Measurements from ENCODE around the gene KLRD1.
A peak's percentile ranks its signal among the peaks of the same experiment; 100 is the strongest.

The KLRD1 gene

DNA sequence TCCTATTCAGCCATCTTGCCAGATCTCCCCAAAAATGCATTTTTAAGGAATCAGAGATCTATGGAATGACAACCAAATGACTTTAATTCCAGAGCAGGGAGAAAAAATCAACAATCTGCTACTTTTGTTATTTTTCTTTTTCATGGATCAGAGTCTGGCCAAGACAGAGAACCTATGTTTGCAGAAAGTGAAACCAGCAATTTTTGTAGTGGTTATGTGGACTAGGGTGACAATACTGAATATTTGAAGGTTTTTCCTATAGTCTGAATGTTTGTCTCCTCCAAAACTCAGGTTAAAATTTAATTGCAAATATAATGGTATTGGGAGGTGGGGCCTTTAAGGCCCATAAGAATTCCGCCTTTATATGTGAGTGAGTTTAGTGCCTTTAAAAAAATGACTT lies 51.3 kb downstream of the KLRD1 start:
- H3K36me3 ChIP-seq (ENCODE audit: insufficient read depth, insufficient read length, low read length) = no peaks in the 10 kb centered on the region
- H3K4me1 ChIP-seq (ENCODE audit: insufficient read depth, insufficient read length) = peaks cover 12% of the 10 kb centered on the region
- no peak for TF ChIP-seq YY1 (IDR thresholded peaks at IDR 0.05; ENCODE audit: insufficient read depth, insufficient read length)
- TF ChIP-seq SUZ12 (IDR thresholded peaks at IDR 0.05; ENCODE audit: extremely low read depth, insufficient read depth, insufficient read length) = no peak
- TF ChIP-seq ZNF274 (IDR thresholded peaks at IDR 0.05; ENCODE audit: low read depth, low read length) = no peak
- DNase-seq (ENCODE audit: low read depth, low spot score) = no peak
- H3K4me3 ChIP-seq (ENCODE audit: insufficient read length, low read depth) = no peak overlapping the region
- no peaks in the 10 kb centered on the region for H3K27me3 ChIP-seq (ENCODE audit: insufficient read depth, insufficient read length)
- H3K9me3 ChIP-seq (ENCODE audit: insufficient read depth, low read length) = peaks cover 29% of the 10 kb centered on the region; the same call in 1 of the 2 replicates
- H3K9ac ChIP-seq (ENCODE audit: insufficient read length, low read depth) = no peak overlapping the region

DNA sequence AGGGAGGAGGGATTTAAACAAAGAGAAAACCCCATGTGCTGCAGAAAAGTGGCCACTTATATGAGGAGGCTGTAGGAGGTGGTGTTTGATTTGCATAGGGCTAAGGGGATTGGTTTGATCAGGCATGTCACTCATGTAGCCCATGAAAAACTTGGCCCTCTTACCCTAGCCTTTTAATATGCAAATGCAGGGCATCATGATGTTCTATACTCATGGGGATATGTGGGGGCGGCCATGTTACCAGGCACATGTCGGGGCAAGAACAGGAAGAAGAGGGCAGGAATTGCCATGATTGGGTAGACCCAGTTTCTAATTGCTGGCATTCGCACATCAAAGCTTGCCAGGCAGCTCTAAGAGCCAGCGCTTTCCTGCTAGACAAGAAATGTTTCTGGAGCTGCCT lies 53.4 kb downstream of the KLRD1 start:
- TF ChIP-seq SUZ12 (IDR thresholded peaks at IDR 0.05; ENCODE audit: extremely low read depth, insufficient read depth, insufficient read length) (no peak), ZNF274 (IDR thresholded peaks at IDR 0.05; ENCODE audit: low read depth, low read length) (no peak), YY1 (IDR thresholded peaks at IDR 0.05; ENCODE audit: insufficient read depth, insufficient read length) (peak; percentile 60)
- H3K9ac ChIP-seq (ENCODE audit: insufficient read length, low read depth) = no peak overlapping the region
- peaks cover 29% of the 10 kb centered on the region; the same call in 1 of the 2 replicates for H3K9me3 ChIP-seq (ENCODE audit: insufficient read depth, low read length)
- no peak overlapping the region for H3K4me3 ChIP-seq (ENCODE audit: insufficient read length, low read depth)
- H3K27me3 ChIP-seq (ENCODE audit: insufficient read depth, insufficient read length) = no peaks in the 10 kb centered on the region
- H3K4me1 ChIP-seq (ENCODE audit: insufficient read depth, insufficient read length) = peaks cover 20% of the 10 kb centered on the region
- H3K36me3 ChIP-seq (ENCODE audit: insufficient read depth, insufficient read length, low read length) = no peaks in the 10 kb centered on the region
- peak; percentile 86 for DNase-seq (ENCODE audit: low read depth, low spot score)

DNA sequence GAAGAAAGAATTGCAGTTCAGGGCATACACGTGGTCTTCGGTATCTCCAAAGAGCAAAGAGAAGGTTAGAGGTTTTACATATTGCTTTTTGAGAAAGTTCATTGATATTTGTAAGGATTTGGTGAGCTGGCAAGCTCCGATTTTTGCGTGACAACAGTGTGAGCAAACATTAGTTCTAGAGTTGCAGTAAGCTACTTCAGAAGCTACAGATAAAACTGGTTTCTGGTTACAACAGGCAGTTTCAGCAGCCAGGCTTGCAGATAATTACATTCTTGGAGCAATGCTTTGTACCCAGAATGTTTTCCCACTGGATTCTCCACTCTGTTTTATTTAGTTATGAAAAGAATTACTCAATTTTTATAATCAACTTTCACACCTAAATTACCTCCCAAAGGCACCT lies 54.0 kb downstream of the KLRD1 start:
- Histone ChIP-seq H3K4me1 (ENCODE audit: insufficient read depth, insufficient read length) (peaks cover 20% of the 10 kb centered on the region), H3K4me3 (ENCODE audit: insufficient read length, low read depth) (no peak overlapping the region), H3K9me3 (ENCODE audit: insufficient read depth, low read length) (peaks cover 29% of the 10 kb centered on the region; the same call in 1 of the 2 replicates), H3K36me3 (ENCODE audit: insufficient read depth, insufficient read length, low read length) (no peaks in the 10 kb centered on the region), H3K9ac (ENCODE audit: insufficient read length, low read depth) (no peak overlapping the region), H3K27me3 (ENCODE audit: insufficient read depth, insufficient read length) (no peaks in the 10 kb centered on the region)
- no peak for TF ChIP-seq SUZ12 (IDR thresholded peaks at IDR 0.05; ENCODE audit: extremely low read depth, insufficient read depth, insufficient read length)
- TF ChIP-seq ZNF274 (IDR thresholded peaks at IDR 0.05; ENCODE audit: low read depth, low read length) = no peak
- no peak for DNase-seq (ENCODE audit: low read depth, low spot score)

DNA sequence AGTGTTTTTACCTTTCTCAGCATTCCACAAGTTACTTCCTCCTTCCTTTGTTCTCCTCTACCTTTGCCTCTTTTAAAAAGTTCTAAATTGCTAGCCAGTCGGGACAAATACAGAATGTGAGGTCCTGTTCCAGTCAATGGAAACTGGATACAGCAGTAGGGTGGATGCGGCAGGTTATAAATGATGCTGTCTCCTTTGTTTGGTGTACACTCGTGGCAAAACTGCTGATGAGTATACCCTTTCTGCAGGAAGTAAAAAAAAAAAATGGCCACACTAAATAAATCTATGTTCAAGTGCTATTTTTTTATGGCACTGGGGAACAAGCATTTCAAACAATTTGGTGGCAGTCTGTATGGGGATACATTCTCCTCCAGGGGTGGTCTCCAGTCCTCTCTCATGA lies 54.7 kb downstream of the KLRD1 start:
- Histone ChIP-seq H3K9me3 (ENCODE audit: insufficient read depth, low read length) (peaks cover 34% of the 10 kb centered on the region; the same call in 1 of the 2 replicates), H3K27me3 (ENCODE audit: insufficient read depth, insufficient read length) (no peaks in the 10 kb centered on the region), H3K9ac (ENCODE audit: insufficient read length, low read depth) (peak overlapping the region; percentile 17), H3K4me1 (ENCODE audit: insufficient read depth, insufficient read length) (peaks cover 20% of the 10 kb centered on the region), H3K4me3 (ENCODE audit: insufficient read length, low read depth) (no peak overlapping the region), H3K36me3 (ENCODE audit: insufficient read depth, insufficient read length, low read length) (no peaks in the 10 kb centered on the region)
- no peak for TF ChIP-seq SUZ12 (IDR thresholded peaks at IDR 0.05; ENCODE audit: extremely low read depth, insufficient read depth, insufficient read length)
- TF ChIP-seq ZNF274 (IDR thresholded peaks at IDR 0.05; ENCODE audit: low read depth, low read length) = no peak
- no peak for TF ChIP-seq YY1 (IDR thresholded peaks at IDR 0.05; ENCODE audit: insufficient read depth, insufficient read length)
- DNase-seq (ENCODE audit: low read depth, low spot score) = no peak

DNA sequence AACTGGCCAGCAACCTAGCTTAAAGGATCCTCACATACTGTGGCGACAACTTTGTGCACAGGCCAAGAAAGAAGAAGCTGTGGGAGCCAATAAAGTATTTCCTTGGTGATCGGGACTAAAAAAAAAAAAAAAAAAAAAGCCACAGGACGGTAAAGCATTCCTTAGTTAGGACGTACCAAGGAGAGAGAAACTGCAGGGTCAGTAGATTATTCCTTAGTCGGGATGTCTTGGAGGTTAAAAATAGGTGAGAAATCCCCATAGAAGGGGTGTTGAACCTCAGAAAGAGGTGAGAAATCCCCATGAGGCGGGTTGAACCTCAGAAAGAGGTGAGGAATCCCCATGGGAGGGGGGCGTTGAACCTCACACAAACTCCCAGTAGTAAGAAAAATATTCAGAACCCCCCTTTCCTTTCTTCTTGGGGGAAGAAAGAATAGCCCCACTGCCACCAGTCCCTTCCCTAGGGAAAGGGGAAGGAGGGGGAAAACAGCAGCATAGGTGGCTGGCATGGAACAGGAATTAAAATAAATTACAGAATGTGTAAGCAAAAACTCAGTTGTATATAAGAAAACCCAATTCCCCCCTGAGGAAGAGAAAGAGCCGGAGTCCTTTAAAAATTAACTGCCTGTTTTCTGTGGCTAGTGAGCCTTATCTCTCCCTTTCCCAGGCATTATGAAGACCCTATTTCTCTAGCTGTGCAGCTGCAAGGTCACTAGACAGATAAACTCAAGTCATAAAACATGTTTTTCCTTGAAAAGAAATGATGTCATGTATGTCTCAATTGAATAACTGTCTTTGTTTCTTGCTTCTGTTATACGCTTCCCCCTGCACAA lies 55.4 kb downstream of the KLRD1 start:
- no peaks in the 10 kb centered on the region for H3K27me3 ChIP-seq (ENCODE audit: insufficient read depth, insufficient read length)
- H3K36me3 ChIP-seq (ENCODE audit: insufficient read depth, insufficient read length, low read length) = no peaks in the 10 kb centered on the region
- H3K9me3 ChIP-seq (ENCODE audit: insufficient read depth, low read length) = peaks cover 34% of the 10 kb centered on the region; the same call in 1 of the 2 replicates
- peak overlapping the region; percentile 17 for H3K9ac ChIP-seq (ENCODE audit: insufficient read length, low read depth)
- no peak for DNase-seq (ENCODE audit: low read depth, low spot score)
- no peak for TF ChIP-seq SUZ12 (IDR thresholded peaks at IDR 0.05; ENCODE audit: extremely low read depth, insufficient read depth, insufficient read length)
- no peak for TF ChIP-seq YY1 (IDR thresholded peaks at IDR 0.05; ENCODE audit: insufficient read depth, insufficient read length)
- no peak for TF ChIP-seq ZNF274 (IDR thresholded peaks at IDR 0.05; ENCODE audit: low read depth, low read length)
- peaks cover 20% of the 10 kb centered on the region for H3K4me1 ChIP-seq (ENCODE audit: insufficient read depth, insufficient read length)
- no peak overlapping the region for H3K4me3 ChIP-seq (ENCODE audit: insufficient read length, low read depth)

DNA sequence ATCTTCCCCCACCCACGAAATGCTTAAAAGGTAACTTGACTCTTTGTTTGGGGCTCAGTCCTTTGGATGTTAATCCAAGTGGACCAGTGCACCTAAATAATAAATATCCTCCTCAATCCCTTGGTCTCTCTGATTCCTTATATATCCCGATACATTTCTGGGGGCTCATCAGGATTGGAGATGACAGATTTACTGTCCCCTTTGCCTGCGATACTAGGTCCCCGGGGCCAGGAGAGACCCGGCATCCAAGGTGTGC lies 55.9 kb downstream of the KLRD1 start:
- peaks cover 18% of the 10 kb centered on the region for H3K4me1 ChIP-seq (ENCODE audit: insufficient read depth, insufficient read length)
- peak overlapping the region; percentile 12 for H3K4me3 ChIP-seq (ENCODE audit: insufficient read length, low read depth)
- no peak for DNase-seq (ENCODE audit: low read depth, low spot score)
- H3K27me3 ChIP-seq (ENCODE audit: insufficient read depth, insufficient read length) = no peaks in the 10 kb centered on the region
- no peak for TF ChIP-seq ZNF274 (IDR thresholded peaks at IDR 0.05; ENCODE audit: low read depth, low read length)
- no peak for TF ChIP-seq YY1 (IDR thresholded peaks at IDR 0.05; ENCODE audit: insufficient read depth, insufficient read length)
- TF ChIP-seq SUZ12 (IDR thresholded peaks at IDR 0.05; ENCODE audit: extremely low read depth, insufficient read depth, insufficient read length) = no peak
- peaks cover 29% of the 10 kb centered on the region; the same call in 1 of the 2 replicates for H3K9me3 ChIP-seq (ENCODE audit: insufficient read depth, low read length)
- no peaks in the 10 kb centered on the region for H3K36me3 ChIP-seq (ENCODE audit: insufficient read depth, insufficient read length, low read length)
- peak overlapping the region; percentile 71 for H3K9ac ChIP-seq (ENCODE audit: insufficient read length, low read depth)

DNA sequence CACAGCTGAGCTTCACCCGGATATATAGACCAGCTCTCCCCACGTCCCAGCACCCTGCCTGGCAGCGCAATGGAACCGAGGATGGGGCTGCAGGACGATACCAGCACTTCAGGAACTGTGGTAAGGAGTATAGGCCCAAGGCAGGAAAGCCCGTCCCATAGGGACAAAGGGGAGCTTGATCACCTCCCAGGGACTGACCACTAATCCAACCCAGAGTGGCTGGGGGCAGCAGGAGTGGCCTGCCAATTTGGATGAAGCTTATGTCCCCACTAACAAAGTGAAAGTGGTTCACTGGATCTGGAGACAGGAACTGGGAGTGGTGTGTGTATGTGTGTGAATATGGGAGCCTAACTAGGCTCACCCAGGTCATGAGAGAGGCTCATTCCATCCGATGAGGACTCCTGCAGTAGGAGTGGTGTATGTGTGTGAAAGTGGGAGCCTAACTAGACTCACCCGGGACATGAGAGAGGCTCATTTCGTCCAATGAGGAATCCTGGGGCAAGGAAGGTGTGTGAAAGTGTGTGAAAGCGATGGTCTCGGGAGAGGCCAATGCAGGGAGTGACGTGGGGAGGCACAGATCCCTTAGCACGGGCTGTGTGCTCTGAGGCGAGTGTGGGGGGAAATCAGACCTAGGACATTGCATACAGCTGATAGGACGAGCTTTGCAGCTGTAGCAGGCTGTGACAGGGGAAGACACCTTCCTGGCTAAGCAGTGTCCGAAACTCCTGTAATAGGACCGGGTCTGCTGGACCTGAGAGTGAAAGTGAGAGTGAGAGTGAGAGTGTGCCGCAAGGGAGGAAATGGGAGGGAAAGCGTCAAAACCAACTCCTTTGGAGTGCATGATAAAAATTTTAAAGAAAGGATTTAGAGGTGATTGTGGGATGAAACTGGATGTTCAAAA lies 56.5 kb downstream of the KLRD1 start:
- H3K9ac ChIP-seq (ENCODE audit: insufficient read length, low read depth) = peak overlapping the region; percentile 71
- peak overlapping the region; percentile 55 for H3K4me3 ChIP-seq (ENCODE audit: insufficient read length, low read depth)
- peaks cover 18% of the 10 kb centered on the region for H3K4me1 ChIP-seq (ENCODE audit: insufficient read depth, insufficient read length)
- no peaks in the 10 kb centered on the region for H3K27me3 ChIP-seq (ENCODE audit: insufficient read depth, insufficient read length)
- DNase-seq (ENCODE audit: low read depth, low spot score) = no peak
- no peaks in the 10 kb centered on the region for H3K36me3 ChIP-seq (ENCODE audit: insufficient read depth, insufficient read length, low read length)
- TF ChIP-seq SUZ12 (IDR thresholded peaks at IDR 0.05; ENCODE audit: extremely low read depth, insufficient read depth, insufficient read length) (no peak), YY1 (IDR thresholded peaks at IDR 0.05; ENCODE audit: insufficient read depth, insufficient read length) (no peak), ZNF274 (IDR thresholded peaks at IDR 0.05; ENCODE audit: low read depth, low read length) (no peak)
- H3K9me3 ChIP-seq (ENCODE audit: insufficient read depth, low read length) = peaks cover 27% of the 10 kb centered on the region; the same call in 1 of the 2 replicates

All from NT2/D1 (cell line).